NB4 (cell line): ENCODE measurements around the gene SCN1B.
"Not testable (repeated sequence)": the region's sequence is repeated elsewhere in the genome, so short reads cannot be mapped to it uniquely, and the experiment has no call there.

ENCODE experiments used
- DNase-seq: peaks from one replicate; pipeline ENCODE4 v3.0.0; 2010; ENCODE audit warnings: low read depth
- H3K4me3 ChIP-seq: one replicate; pipeline ENCODE4 v1.5.1; 2011; ENCODE audit warnings: mild to moderate bottlenecking, low read depth, low read length, moderate library complexity
- CTCF ChIP-seq: IDR thresholded peaks from one replicate; pipeline ENCODE4 v1.5.1; 2012; ENCODE audit warnings: low read depth, low read length
- MAX ChIP-seq: IDR thresholded peaks from 2 replicates; pipeline ENCODE4 v1.6.1; 2011; ENCODE audit warnings: low read depth, low read length
- MYC ChIP-seq: IDR thresholded peaks from 2 replicates; pipeline ENCODE4 v1.6.1; 2011; ENCODE audit warnings: low read depth, low read length
- POLR2A ChIP-seq: IDR thresholded peaks from 2 replicates; pipeline ENCODE4 v1.6.1; 2011; ENCODE audit warnings: mild to moderate bottlenecking; ENCODE audit not compliant: insufficient read length; ENCODE audit errors: extremely low read depth

Gene SCN1B

GRCh38 chr19:35048911-35049411 is 18.7 kb downstream of the SCN1B start:
- no peak for TF ChIP-seq MYC
- no peak for TF ChIP-seq POLR2A
- no peak for TF ChIP-seq MAX
- TF ChIP-seq CTCF, result no peak
- DNase-seq, result no peak
- no peak overlapping the region for H3K4me3 ChIP-seq

- no peak for DNase-seq
- TF ChIP-seq CTCF (no peak), POLR2A (no peak), MYC (no peak), MAX (no peak)
- H3K4me3 ChIP-seq, result no peak overlapping the region
Measured at GRCh38 chr19:35049456-35049855, 19.2 kb downstream of the SCN1B start.

GRCh38 chr19:35050662-35051061 is 20.4 kb downstream of the SCN1B start:
- not testable (repeated sequence) for DNase-seq, H3K4me3 ChIP-seq

GRCh38 chr19:35051268-35051667 is 21.0 kb downstream of the SCN1B start:
- DNase-seq, H3K4me3 ChIP-seq: not testable (repeated sequence)

- TF ChIP-seq MAX (no peak), POLR2A (no peak), CTCF (no peak), MYC (no peak)
- DNase-seq, result no peak
- H3K4me3 ChIP-seq, result no peak overlapping the region
Measured at GRCh38 chr19:35051796-35052195, 21.5 kb downstream of the SCN1B start.

- DNase-seq, result no peak
- no peak overlapping the region for H3K4me3 ChIP-seq
- TF ChIP-seq MYC (no peak), CTCF (no peak), MAX (no peak), POLR2A (no peak)
Measured at GRCh38 chr19:35052599-35053190, 22.4 kb downstream of the SCN1B start.

GRCh38 chr19:35053667-35054293 is 23.5 kb downstream of the SCN1B start:
- DNase-seq, result no peak
- TF ChIP-seq CTCF (no peak), MAX (no peak), MYC (no peak), POLR2A (no peak)
- no peak overlapping the region for H3K4me3 ChIP-seq
